ENCODE data around the gene MSI2.

- TF ChIP-seq ZNF24 (IDR thresholded peaks at IDR 0.05) (no peak), ID3 (CRISPR knock-in tag; IDR thresholded peaks at IDR 0.05) (no peak), ID3 (tag; IDR thresholded peaks at IDR 0.05) (no peak), CTCF (IDR thresholded peaks at IDR 0.05 in 2 of 3, conservative IDR thresholded peaks at IDR 0.05 in 1 of 3; ENCODE audit: insufficient read depth in 2 of 3, low read depth in 1 of 3, low read length in 3 of 3) (no peak), CBX5 (IDR thresholded peaks at IDR 0.05; ENCODE audit: borderline replicate concordance, low read depth) (no peak), POLR2A (conservative IDR thresholded peaks at IDR 0.05) (no peak), EP300 (IDR thresholded peaks at IDR 0.05; ENCODE audit: low read length) (peak; percentile 47; the same call in 1 of the 2 replicates), ZNF274 (IDR thresholded peaks at IDR 0.05; ENCODE audit: borderline replicate concordance, low read depth, low read length) (no peak), ZC3H11A (IDR thresholded peaks at IDR 0.05; ENCODE audit: low read depth, low read length) (no peak), ZBTB34 (CRISPR knock-in tag; IDR thresholded peaks at IDR 0.05) (no peak), RAD21 (CRISPR knock-in tag; conservative IDR thresholded peaks at IDR 0.05 in 1 of 2, IDR thresholded peaks at IDR 0.05 in 1 of 2) (no peak), EZH2 (IDR thresholded peaks at IDR 0.05; ENCODE audit: borderline replicate concordance, low read depth, low read length) (no peak), EP400 (IDR thresholded peaks at IDR 0.05) (no peak), ZNF695 (CRISPR knock-in tag; IDR thresholded peaks at IDR 0.05) (no peak), FOXK1 (CRISPR knock-in tag; IDR thresholded peaks at IDR 0.05; ENCODE audit: borderline replicate concordance) (no peak)
Measured at GRCh38 chr17:57375770-57376225, 119.5 kb downstream of the MSI2 start.

Data from K562 (cell line).